Fibroblast of lung (primary cell): ENCODE measurements around the gene SLC16A4.

Experiments used
- EZH2 ChIP-seq: IDR thresholded peaks from 2 replicates; pipeline ENCODE4 v1.5.1; 2012; ENCODE audit warnings: low read length, control low read depth, mild to moderate bottlenecking; ENCODE audit errors: missing control alignments
- TF ChIP-seq, protein P1 (sequence below), 2 donors: IDR thresholded peaks in 1 of 2; conservative IDR thresholded peaks in 1 of 2; 1 replicate in 1 of 2; 2 replicates in 1 of 2; pipeline ENCODE4 v1.5.1; 2011 to 2012; ENCODE audit warnings: low read length in 2 of 2, control low read depth in 1 of 2, inconsistent platforms in 1 of 2, low read depth in 1 of 2, mild to moderate bottlenecking in 1 of 2

DNA sequence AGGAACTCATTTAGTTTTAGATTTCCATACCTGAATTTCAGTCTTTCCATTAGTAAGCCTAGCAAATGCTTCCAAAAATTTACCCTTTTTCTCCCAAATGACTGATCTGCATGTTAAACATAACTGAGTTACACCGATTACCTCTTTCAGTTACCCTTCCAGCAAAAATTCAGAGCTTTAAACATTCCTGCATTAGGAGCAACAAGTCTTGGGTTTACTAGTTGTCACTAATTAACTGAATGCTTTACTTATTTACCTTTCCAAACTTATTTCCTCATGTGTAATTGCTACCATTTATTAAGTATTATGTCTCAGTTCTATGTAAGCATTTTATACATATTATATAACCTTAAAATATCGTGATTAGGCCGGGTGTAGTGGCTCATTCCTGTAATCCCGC, 13.6 kb upstream of the SLC16A4 start:
- no peak for TF ChIP-seq EZH2
- TF ChIP-seq, protein P1, sequence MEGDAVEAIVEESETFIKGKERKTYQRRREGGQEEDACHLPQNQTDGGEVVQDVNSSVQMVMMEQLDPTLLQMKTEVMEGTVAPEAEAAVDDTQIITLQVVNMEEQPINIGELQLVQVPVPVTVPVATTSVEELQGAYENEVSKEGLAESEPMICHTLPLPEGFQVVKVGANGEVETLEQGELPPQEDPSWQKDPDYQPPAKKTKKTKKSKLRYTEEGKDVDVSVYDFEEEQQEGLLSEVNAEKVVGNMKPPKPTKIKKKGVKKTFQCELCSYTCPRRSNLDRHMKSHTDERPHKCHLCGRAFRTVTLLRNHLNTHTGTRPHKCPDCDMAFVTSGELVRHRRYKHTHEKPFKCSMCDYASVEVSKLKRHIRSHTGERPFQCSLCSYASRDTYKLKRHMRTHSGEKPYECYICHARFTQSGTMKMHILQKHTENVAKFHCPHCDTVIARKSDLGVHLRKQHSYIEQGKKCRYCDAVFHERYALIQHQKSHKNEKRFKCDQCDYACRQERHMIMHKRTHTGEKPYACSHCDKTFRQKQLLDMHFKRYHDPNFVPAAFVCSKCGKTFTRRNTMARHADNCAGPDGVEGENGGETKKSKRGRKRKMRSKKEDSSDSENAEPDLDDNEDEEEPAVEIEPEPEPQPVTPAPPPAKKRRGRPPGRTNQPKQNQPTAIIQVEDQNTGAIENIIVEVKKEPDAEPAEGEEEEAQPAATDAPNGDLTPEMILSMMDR (conservative IDR thresholded peaks at IDR 0.05 in 1 of 2, IDR thresholded peaks at IDR 0.05 in 1 of 2; ENCODE audit: low read depth in 1 of 2, low read length in 2 of 2): no peak
